NB4 (cell line): Measurements from ENCODE around the gene GDPD5.

ENCODE experiments used
- MYC ChIP-seq: IDR thresholded peaks from 2 replicates; pipeline ENCODE4 v1.6.1; 2011; ENCODE audit warnings: low read depth, low read length
- POLR2A ChIP-seq: IDR thresholded peaks from 2 replicates; pipeline ENCODE4 v1.6.1; 2011; ENCODE audit warnings: mild to moderate bottlenecking; ENCODE audit not compliant: insufficient read length; ENCODE audit errors: extremely low read depth
- TF ChIP-seq, protein P1 (sequence below): IDR thresholded peaks from one replicate; pipeline ENCODE4 v1.5.1; 2012; ENCODE audit warnings: low read depth, low read length

DNA sequence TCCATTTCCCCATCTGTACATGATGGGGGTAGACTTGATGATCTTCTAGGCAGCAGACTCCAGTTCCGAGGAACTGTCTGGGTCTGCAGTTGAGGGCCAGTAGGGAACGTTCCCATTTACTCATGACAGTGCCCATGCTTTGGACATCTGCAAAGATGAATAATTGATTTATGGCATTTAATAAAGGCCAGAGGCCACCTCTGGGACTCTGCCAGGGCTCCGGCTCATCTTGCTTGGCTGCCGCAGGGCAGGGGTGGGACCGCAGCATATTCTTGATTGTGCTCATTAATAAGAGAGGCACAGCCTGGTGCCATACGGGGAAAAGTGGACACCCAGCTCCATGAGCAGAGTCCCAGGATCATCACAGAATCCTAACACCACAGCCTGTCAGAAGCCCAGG is 64.6 kb downstream of the GDPD5 start:
- TF ChIP-seq, protein P1, sequence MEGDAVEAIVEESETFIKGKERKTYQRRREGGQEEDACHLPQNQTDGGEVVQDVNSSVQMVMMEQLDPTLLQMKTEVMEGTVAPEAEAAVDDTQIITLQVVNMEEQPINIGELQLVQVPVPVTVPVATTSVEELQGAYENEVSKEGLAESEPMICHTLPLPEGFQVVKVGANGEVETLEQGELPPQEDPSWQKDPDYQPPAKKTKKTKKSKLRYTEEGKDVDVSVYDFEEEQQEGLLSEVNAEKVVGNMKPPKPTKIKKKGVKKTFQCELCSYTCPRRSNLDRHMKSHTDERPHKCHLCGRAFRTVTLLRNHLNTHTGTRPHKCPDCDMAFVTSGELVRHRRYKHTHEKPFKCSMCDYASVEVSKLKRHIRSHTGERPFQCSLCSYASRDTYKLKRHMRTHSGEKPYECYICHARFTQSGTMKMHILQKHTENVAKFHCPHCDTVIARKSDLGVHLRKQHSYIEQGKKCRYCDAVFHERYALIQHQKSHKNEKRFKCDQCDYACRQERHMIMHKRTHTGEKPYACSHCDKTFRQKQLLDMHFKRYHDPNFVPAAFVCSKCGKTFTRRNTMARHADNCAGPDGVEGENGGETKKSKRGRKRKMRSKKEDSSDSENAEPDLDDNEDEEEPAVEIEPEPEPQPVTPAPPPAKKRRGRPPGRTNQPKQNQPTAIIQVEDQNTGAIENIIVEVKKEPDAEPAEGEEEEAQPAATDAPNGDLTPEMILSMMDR = no peak
- TF ChIP-seq POLR2A = no peak
- TF ChIP-seq MYC = no peak
